GM18508 (cell line): ENCODE data around the gene UBFD1.
"Not testable (repeated sequence)": the region's sequence is repeated elsewhere in the genome, so short reads cannot be mapped to it uniquely, and the experiment has no call there.

ENCODE experiments used
- ATAC-seq: cut with Tn5 transposase; IDR thresholded peaks from one replicate; pipeline ENCODE4 v1.9.1; 2021; ENCODE audit warnings: moderate number of reproducible peaks; ENCODE audit not compliant: insufficient read depth, unreplicated experiment

UBFD1 gene

GRCh38 chr16:23523876-23524385, 33.6 kb upstream of the UBFD1 start:
- ATAC-seq = no peak

- no peak for ATAC-seq
Measured at GRCh38 chr16:23524886-23525285, 32.6 kb upstream of the UBFD1 start.

GRCh38 chr16:23527961-23528643, 29.4 kb upstream of the UBFD1 start:
- ATAC-seq = no peak

GRCh38 chr16:23528644-23529310, 28.8 kb upstream of the UBFD1 start:
- ATAC-seq = no peak

GRCh38 chr16:23530062-23530461, 27.5 kb upstream of the UBFD1 start:
- no peak for ATAC-seq

- ATAC-seq = no peak
Measured at GRCh38 chr16:23532448-23532847, 25.1 kb upstream of the UBFD1 start.

- no peak for ATAC-seq
Measured at GRCh38 chr16:23534868-23535860, 22.4 kb upstream of the UBFD1 start.

GRCh38 chr16:23535901-23536300, 21.6 kb upstream of the UBFD1 start:
- ATAC-seq = no peak

GRCh38 chr16:23537390-23537789, 20.1 kb upstream of the UBFD1 start:
- no peak for ATAC-seq

- no peak for ATAC-seq
Measured at GRCh38 chr16:23538919-23539278, 18.6 kb upstream of the UBFD1 start.

- no peak for ATAC-seq
Measured at GRCh38 chr16:23539984-23540816, 17.3 kb upstream of the UBFD1 start.

- not testable (repeated sequence) for ATAC-seq
Measured at GRCh38 chr16:23540817-23541178, 16.7 kb upstream of the UBFD1 start.

- ATAC-seq = no peak
Measured at GRCh38 chr16:23544436-23544835, 13.1 kb upstream of the UBFD1 start.

- no peak for ATAC-seq
Measured at GRCh38 chr16:23549938-23550337, 7.6 kb upstream of the UBFD1 start.

- no peak for ATAC-seq
Measured at GRCh38 chr16:23552161-23552560, 5.4 kb upstream of the UBFD1 start.

GRCh38 chr16:23554536-23554935, 3.0 kb upstream of the UBFD1 start:
- no peak for ATAC-seq

- ATAC-seq = no peak
Measured at GRCh38 chr16:23557779-23558702, 514 bp downstream of the UBFD1 start.

- no peak for ATAC-seq
Measured at GRCh38 chr16:23561586-23561985, 4.1 kb downstream of the UBFD1 start.

GRCh38 chr16:23562505-23562904, 5.0 kb downstream of the UBFD1 start:
- ATAC-seq = no peak
